ENCODE data around the gene RAD18.

DNA sequence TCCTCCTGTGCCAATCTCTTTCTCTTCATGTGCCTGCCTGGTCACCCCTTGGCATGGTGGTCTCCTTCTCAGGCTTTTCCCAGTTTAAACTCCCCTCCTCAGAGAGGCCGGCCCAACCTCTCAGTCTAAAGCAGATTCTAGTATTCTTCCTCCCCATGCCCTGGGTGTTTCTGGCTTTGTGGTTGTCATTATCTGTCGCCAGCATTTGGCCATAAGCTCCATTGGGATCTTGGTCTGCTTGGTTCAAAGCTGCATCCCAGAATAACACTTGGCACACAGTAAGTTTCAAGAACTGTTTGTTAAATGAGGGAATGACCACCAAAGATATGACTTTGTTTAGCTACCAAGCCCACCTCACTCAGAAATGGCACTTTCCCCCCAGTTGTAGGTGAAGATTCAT, 11.2 kb upstream of the RAD18 start:
- TF ChIP-seq EZH2 (IDR thresholded peaks at IDR 0.05; ENCODE audit: insufficient read depth, poor library complexity, severe bottlenecking) = no peak
- TF ChIP-seq EZH2phosphoT487 (IDR thresholded peaks at IDR 0.05; ENCODE audit: insufficient read depth, low read depth) = no peak
